ENCODE results near the gene HRAS. TPM values are rescaled to one million over a fixed set of nuclear protein-coding genes. Genes with fewer than 3 reads are reported as not detected.

HRAS gene
- 24.5 and 27.4 TPM in 2 replicates for total RNA-seq

GRCh38 chr11:535519-536454, at the start of gene HRAS:
Gene HRAS (minus strand): TSS chr11:535576.

GRCh38 chr11:575996-576768, 40.8 kb upstream of the HRAS start, which contains the start of gene PHRF1:
Gene PHRF1 (plus strand): TSS chr11:576470. CDS start chr11:581513, 5,043 bp downstream.

GRCh38 chr11:560305-561147, 25.1 kb upstream of the HRAS start, which contains the start of the genes LMNTD2 and RASSF7:
Gene LMNTD2 (minus strand): TSS chr11:560738. CDS start chr11:560716, 22 bp downstream.
Gene RASSF7 (plus strand): TSS chr11:560970. CDS start chr11:561769, 799 bp downstream.

GRCh38 chr11:536841-537621, 1.7 kb upstream of the HRAS start, which contains the start of gene LRRC56:
Gene LRRC56 (plus strand): TSS chr11:537527. CDS start chr11:540685, 3,158 bp downstream.

GRCh38 chr11:506995-507726, 28.2 kb downstream of the HRAS start, which contains the start of gene RNH1:
Gene RNH1 (minus strand): TSS chr11:507242. CDS start chr11:502162, 5,080 bp downstream.

Small RNA genes lying within 50 kb of the gene (small RNA-seq; reads per million reads assigned to genes)
- gene MIR210, result 108 reads per million, percentile 98 among the genes with 10 or more reads in this experiment

Other genes starting within 250 kb of the HRAS start
- gene PGGHG, start 246.4 kb downstream of the HRAS start, total RNA-seq, result 16.9 and 28.1 TPM in 2 replicates
- gene IFITM5, start 236.1 kb downstream of the HRAS start, total RNA-seq, result not detected in 2 replicates
- gene IFITM2, start 227.8 kb downstream of the HRAS start, total RNA-seq, result 34.5 and 57.3 TPM in 2 replicates
- gene IFITM1, start 221.5 kb downstream of the HRAS start, total RNA-seq, result 182 and 187 TPM in 2 replicates
- gene IFITM3, start 214.7 kb downstream of the HRAS start, total RNA-seq, result 147 and 163 TPM in 2 replicates
- gene B4GALNT4, start 166.1 kb downstream of the HRAS start, total RNA-seq, result 1.5 and 3.7 TPM in 2 replicates
- 3.8 and 4.7 TPM in 2 replicates for gene PKP3, start 141.4 kb downstream of the HRAS start, total RNA-seq
- 11.5 and 13.6 TPM in 2 replicates for gene SIGIRR, start 120.6 kb downstream of the HRAS start, total RNA-seq
- not detected in 2 replicates for gene ANO9, start 93.6 kb downstream of the HRAS start, total RNA-seq
- gene PTDSS2, start 85.3 kb downstream of the HRAS start, total RNA-seq, result 25.4 and 35.9 TPM in 2 replicates
- gene RNH1, start 28.3 kb downstream of the HRAS start, total RNA-seq, result 359 and 417 TPM in 2 replicates
- gene LRRC56, start 2.0 kb upstream of the HRAS start, total RNA-seq, result 0.65 and 0.85 TPM in 2 replicates
- 0.61 and 0.97 TPM in 2 replicates for gene LMNTD2, start 25.2 kb upstream of the HRAS start, total RNA-seq
- gene RASSF7, start 25.4 kb upstream of the HRAS start, total RNA-seq, result 3.7 and 7.7 TPM in 2 replicates
- 32.9 and 36.8 TPM in 2 replicates for gene PHRF1, start 40.9 kb upstream of the HRAS start, total RNA-seq
- gene IRF7, start 80.4 kb upstream of the HRAS start, total RNA-seq, result 10.6 and 18.5 TPM in 2 replicates
- not detected in 2 replicates for gene CDHR5, start 89.4 kb upstream of the HRAS start, total RNA-seq
- not detected in 2 replicates for gene SCT, start 91.6 kb upstream of the HRAS start, total RNA-seq
- 0.12 and 0.32 TPM in 2 replicates for gene DRD4, start 101.7 kb upstream of the HRAS start, total RNA-seq
- gene DEAF1, start 159.6 kb upstream of the HRAS start, total RNA-seq, result 37.0 and 40.8 TPM in 2 replicates
- gene TMEM80, start 160.2 kb upstream of the HRAS start, total RNA-seq, result 8.9 and 17.2 TPM in 2 replicates
- gene EPS8L2, start 170.7 kb upstream of the HRAS start, total RNA-seq, result 19.3 and 31.7 TPM in 2 replicates
- gene TALDO1, start 211.9 kb upstream of the HRAS start, total RNA-seq, result 92.8 and 94.2 TPM in 2 replicates
- gene GATD1, start 241.9 kb upstream of the HRAS start, total RNA-seq, result 48.3 and 49.3 TPM in 2 replicates

Measured in hair follicle dermal papilla cell (primary cell).